ENCODE measurements around the gene SLC4A8. TPM values are rescaled to one million over a fixed set of nuclear protein-coding genes. Genes with fewer than 3 reads are reported as not detected.

SLC4A8 gene
- total and polyA plus RNA-seq, 5 donors: 0.02 to 0.50 (median 0.24) TPM

DNA sequence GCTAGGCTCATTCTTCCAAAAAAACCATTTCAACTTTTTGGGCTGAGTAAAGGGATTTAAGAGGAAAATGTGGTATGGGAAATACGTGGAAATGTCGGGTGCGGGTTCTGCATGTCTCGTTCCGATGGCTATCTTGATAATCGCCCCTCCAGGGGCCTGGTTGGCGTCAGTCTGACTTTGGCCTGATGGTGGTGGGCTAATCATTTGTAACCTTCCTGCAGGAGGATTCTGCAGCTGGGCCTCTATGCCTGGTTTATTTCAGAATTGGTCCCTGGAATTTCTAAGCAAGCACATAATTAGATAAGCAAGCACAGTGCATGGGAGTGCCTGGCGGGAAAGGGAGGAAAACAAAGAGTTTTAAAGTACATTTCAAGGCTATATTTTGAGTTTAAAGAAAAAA lies 14.8 kb upstream of the SLC4A8 start:
- H3K4me1 ChIP-seq (ENCODE audit: control insufficient read depth, insufficient read depth, low read length): no peaks in the 10 kb centered on the region
- H3K4me3 ChIP-seq (ENCODE audit: low read length): no peak overlapping the region
- ATAC-seq: no peak
- WGBS: 43% methylated on average over 8 of the region's 8 CpGs
- H3K9me3 ChIP-seq (ENCODE audit: control insufficient read depth, low read length): no peaks in the 10 kb centered on the region
- intact Hi-C loops (cut with DNase I): no loop called here
- no peak overlapping the region for H3K27ac ChIP-seq (ENCODE audit: low read length)
- DNase-seq: no peak
- H3K27me3 ChIP-seq (ENCODE audit: control insufficient read depth, insufficient read depth): no peaks in the 10 kb centered on the region

DNA sequence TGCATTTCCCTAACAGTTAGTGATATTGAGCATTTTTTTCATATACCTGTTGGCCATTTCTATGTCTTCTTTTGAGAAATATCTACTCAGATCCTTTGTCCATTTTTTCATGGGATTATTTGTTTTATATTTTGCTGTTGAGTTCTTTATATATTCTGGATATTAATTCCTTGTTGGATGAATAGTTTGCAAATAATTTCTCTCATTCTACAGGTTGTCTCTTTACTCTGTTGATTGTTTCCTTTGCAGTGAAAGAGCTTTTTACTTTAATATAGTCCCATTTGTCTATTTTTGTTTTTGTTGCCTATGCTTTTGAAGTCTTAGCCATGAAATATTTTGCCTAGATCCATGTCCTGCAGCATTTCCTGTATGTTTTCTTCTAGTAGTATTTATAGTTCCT lies 11.5 kb upstream of the SLC4A8 start:
- Histone ChIP-seq H3K4me3 (ENCODE audit: low read length) (no peak overlapping the region), H3K27ac (ENCODE audit: low read length) (no peak overlapping the region), H3K9me3 (ENCODE audit: control insufficient read depth, low read length) (no peaks in the 10 kb centered on the region), H3K4me1 (ENCODE audit: control insufficient read depth, insufficient read depth, low read length) (no peaks in the 10 kb centered on the region), H3K27me3 (ENCODE audit: control insufficient read depth, insufficient read depth) (no peaks in the 10 kb centered on the region)
- no peak for DNase-seq
- intact Hi-C loops (cut with DNase I): no loop called here
- ATAC-seq: no peak

DNA sequence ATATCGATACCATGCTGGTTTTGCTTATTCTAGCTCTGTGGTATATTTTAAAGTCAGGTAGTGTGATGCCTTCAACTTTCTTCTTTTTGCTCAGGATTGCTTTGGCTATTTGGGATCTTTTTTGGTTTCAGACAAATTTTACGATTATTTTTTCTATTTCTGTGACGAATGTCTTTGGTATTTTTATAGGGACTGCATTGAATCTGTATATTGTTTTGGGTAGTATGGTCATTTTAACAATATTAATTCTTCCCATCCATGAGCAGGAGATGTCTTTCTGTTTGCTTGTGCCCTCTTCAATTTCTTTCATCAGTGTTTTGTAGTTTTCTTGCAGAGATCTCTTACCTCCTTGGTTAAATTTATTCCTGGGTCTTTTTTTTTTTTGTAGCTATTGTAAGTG lies 10.8 kb upstream of the SLC4A8 start:
- Histone ChIP-seq H3K4me1 (ENCODE audit: control insufficient read depth, insufficient read depth, low read length) (no peaks in the 10 kb centered on the region), H3K27me3 (ENCODE audit: control insufficient read depth, insufficient read depth) (no peaks in the 10 kb centered on the region), H3K27ac (ENCODE audit: low read length) (no peak overlapping the region), H3K4me3 (ENCODE audit: low read length) (no peak overlapping the region), H3K9me3 (ENCODE audit: control insufficient read depth, low read length) (no peaks in the 10 kb centered on the region)
- intact Hi-C loops (cut with DNase I): no loop called here
- no peak for ATAC-seq
- WGBS: 89% methylated on average over 3 of the region's 3 CpGs
- no peak for DNase-seq

DNA sequence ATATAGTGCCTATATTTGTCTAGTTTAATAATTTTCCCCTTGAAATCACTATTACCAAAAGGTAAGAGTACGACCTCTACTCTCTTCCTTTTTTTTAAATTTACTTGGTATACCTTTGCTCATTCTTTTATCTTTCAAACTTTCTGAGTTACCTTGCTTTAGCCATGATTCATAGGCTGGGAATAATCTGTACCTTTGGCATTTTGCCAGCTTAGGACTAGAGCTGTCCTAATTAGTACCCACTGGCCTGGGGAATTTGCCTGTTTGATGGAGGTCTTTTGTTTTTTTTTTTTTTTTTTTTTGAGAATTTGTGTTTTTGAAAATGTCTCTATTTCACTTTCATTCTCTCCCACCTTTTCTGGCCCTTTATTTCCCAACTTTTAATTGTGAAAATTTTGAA lies 8.7 kb upstream of the SLC4A8 start:
- Histone ChIP-seq H3K27me3 (ENCODE audit: control insufficient read depth, insufficient read depth) (no peaks in the 10 kb centered on the region), H3K27ac (ENCODE audit: low read length) (no peak overlapping the region), H3K4me3 (ENCODE audit: low read length) (no peak overlapping the region), H3K9me3 (ENCODE audit: control insufficient read depth, low read length) (no peaks in the 10 kb centered on the region), H3K4me1 (ENCODE audit: control insufficient read depth, insufficient read depth, low read length) (no peaks in the 10 kb centered on the region)
- no peak for DNase-seq
- WGBS: 94% methylated on average over 1 of the region's 1 CpG
- intact Hi-C loops (cut with DNase I): no loop called here
- no peak for ATAC-seq

DNA sequence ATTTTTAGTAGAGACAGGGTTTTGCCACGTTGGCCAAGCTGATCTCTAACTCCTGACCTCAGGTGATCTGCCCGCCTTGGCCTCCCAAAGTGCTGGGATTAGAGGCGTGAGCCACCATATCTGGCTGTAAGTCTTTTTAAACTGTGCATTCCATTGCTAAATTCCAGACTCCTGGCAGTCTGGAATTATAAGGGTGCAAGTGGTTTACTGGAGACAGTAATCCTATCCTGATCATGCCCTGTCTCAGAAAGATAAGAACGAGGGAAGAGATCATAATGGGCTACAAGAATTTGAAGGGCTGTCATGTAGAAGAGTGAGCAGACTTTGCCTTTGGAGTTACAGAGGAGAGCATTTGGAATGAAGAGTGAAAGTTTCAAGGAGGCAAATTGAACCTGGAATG lies 6.8 kb upstream of the SLC4A8 start:
- no peak for DNase-seq
- Histone ChIP-seq H3K4me3 (ENCODE audit: low read length) (no peak overlapping the region), H3K9me3 (ENCODE audit: control insufficient read depth, low read length) (no peaks in the 10 kb centered on the region), H3K27me3 (ENCODE audit: control insufficient read depth, insufficient read depth) (no peaks in the 10 kb centered on the region), H3K4me1 (ENCODE audit: control insufficient read depth, insufficient read depth, low read length) (no peaks in the 10 kb centered on the region), H3K27ac (ENCODE audit: low read length) (no peak overlapping the region)
- ATAC-seq: no peak
- intact Hi-C loops (cut with DNase I): no loop called here
- WGBS: 54% methylated on average over 4 of the region's 4 CpGs

DNA sequence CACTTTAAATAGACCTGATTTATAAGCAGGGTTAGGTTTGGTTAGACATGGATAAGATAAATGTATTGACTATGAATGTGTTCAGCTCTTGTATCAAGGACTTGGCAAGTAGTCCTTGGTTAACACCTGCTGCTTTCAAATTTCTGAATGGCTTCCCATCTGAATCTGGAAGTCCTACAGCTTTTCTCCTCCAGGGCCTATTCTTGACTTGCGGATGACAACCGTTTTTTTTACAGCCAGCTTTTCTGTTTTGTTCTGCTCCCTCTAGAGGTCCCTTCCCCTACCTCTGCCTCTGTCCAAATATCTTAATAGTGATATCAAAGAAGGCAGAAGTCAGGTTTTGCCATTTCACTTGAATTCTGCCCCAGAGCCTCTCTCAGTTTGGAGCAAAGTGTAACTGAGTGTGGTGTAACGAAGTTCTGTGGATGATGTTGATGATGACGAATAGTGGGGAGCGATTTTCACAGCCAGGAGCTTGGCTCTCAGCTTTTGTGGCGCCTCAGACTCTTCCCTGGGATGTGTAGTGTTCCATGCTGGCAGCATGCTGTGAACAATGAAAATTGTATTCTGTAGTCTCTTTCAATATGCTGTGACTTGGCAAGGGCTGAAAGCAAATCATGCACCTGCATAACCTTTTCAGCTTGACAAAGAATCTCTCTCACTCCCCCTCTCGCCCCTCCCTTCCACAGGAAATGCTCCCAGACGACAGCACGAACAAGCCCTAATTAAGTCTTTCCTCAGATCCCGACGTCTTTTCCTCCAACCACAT lies 5.0 kb upstream of the SLC4A8 start:
- H3K9me3 ChIP-seq (ENCODE audit: control insufficient read depth, low read length): no peaks in the 10 kb centered on the region
- no peaks in the 10 kb centered on the region for H3K27me3 ChIP-seq (ENCODE audit: control insufficient read depth, insufficient read depth)
- ATAC-seq (no peak), DNase-seq (no peak)
- H3K4me1 ChIP-seq (ENCODE audit: control insufficient read depth, insufficient read depth, low read length): no peaks in the 10 kb centered on the region
- intact Hi-C loops (cut with DNase I): loop anchor here in 2 of 4 donors (10.0 kb wide), 2 partner anchors 115 to 405 kb away; no protein-coding TSS in a partner anchor
- H3K4me3 ChIP-seq (ENCODE audit: low read length): no peak overlapping the region
- H3K27ac ChIP-seq (ENCODE audit: low read length): no peak overlapping the region
- 31% methylated on average over 11 of the region's 11 CpGs for WGBS

DNA sequence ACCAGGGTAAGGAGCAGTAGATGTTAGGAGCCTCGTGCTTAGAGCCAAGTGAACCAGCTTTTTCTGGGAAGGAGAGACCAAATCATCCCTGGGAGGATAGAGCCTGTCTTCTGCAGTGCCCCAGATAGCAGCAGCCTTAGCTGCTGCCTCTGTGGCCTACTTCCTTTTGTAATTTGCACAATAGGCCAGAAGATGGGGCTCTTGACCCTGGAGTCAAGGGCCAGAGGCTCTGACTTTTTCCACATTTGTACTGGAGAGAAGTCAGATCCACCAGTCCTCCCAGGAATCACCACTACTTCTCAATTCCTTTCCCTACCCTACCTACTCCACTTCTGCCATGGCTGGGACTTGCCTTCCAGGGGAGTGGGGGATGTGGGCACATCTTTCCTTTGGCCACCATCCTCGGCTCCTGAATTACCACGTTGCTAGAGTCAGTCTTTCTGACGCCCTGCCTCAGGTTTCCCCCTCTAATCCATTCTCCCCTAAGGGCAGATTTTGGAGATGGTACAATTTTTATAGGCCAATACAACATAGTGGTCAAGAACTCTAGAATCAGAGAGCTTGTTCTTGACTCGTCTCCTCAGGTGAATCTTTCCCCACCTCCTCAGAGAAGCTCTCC lies 3.3 kb upstream of the SLC4A8 start:
- H3K9me3 ChIP-seq (ENCODE audit: control insufficient read depth, low read length): no peaks in the 10 kb centered on the region
- peak in 1 of 2 donors; percentile 40 for ATAC-seq
- no peaks in the 10 kb centered on the region for H3K27me3 ChIP-seq (ENCODE audit: control insufficient read depth, insufficient read depth)
- DNase-seq: peak in 1 of 3 donors; percentile 54
- H3K4me3 ChIP-seq (ENCODE audit: low read length): no peak overlapping the region
- WGBS: 70% methylated on average over 5 of the region's 5 CpGs
- no peak overlapping the region for H3K27ac ChIP-seq (ENCODE audit: low read length)
- no peaks in the 10 kb centered on the region for H3K4me1 ChIP-seq (ENCODE audit: control insufficient read depth, insufficient read depth, low read length)
- intact Hi-C loops (cut with DNase I): loop anchor here in 2 of 4 donors (10.0 kb wide), 2 partner anchors 113 to 403 kb away; no protein-coding TSS in a partner anchor

DNA sequence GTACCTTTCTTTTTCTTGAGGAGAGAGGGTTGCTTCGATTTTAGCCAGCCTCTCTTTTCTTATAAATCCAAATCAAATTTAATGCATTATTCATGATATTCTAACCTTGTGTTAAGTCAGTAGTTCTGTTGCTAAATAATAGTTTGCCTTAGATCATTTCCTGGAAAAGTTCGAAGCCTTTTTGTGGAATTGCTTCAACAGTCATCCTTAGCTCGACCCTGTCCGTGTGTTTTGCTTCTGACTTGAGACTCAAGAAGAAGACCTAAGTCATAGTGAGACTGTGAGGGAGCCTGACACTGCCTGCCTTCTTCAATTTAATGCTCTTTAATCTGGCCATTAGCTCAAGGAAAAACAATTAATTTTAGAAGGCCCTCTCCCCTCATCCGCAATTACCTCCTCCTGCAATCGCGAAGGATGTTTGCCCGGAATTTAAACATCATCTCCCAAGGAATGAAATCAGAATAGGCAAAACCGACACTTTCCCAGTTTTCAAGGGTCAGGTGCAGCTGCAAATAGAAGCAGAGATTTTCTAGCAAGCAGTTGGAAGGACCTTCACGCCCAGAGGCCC lies 453 bp upstream of the SLC4A8 start:
- intact Hi-C loops (cut with DNase I): loop anchor here in 2 of 4 donors (10.0 kb wide), 2 partner anchors 111 to 401 kb away; no protein-coding TSS in a partner anchor
- Histone ChIP-seq H3K27me3 (ENCODE audit: control insufficient read depth, insufficient read depth) (no peaks in the 10 kb centered on the region), H3K4me3 (ENCODE audit: low read length) (no peak overlapping the region), H3K9me3 (ENCODE audit: control insufficient read depth, low read length) (no peaks in the 10 kb centered on the region), H3K4me1 (ENCODE audit: control insufficient read depth, insufficient read depth, low read length) (no peaks in the 10 kb centered on the region), H3K27ac (ENCODE audit: low read length) (no peak overlapping the region)
- ATAC-seq (no peak), DNase-seq (no peak)
- 27% methylated on average over 10 of the region's 10 CpGs for WGBS

DNA sequence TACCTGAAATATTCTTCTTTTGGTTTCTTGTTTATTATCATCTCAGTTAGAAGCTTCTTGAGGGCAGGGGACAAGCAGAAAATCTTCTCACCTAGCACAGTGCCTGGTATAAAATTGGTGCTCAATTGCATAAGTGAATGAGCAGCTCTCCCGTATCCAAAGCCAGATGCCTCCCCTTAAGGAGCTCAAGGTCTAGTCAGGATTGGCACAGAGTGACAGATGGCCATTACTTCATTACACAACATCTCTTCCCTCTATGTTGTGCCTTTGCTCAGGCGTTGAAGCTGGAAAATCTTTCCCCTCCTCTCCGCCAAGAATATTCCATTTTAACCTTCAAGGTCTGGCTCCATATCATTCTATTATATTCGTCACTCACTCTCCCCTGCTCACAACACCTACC lies 3.6 kb downstream of the SLC4A8 start:
- ATAC-seq (no peak), DNase-seq (no peak)
- 89% methylated on average over 4 of the region's 4 CpGs for WGBS
- Histone ChIP-seq H3K27me3 (ENCODE audit: control insufficient read depth, insufficient read depth) (no peaks in the 10 kb centered on the region), H3K4me3 (ENCODE audit: low read length) (no peak overlapping the region), H3K4me1 (ENCODE audit: control insufficient read depth, insufficient read depth, low read length) (no peaks in the 10 kb centered on the region), H3K27ac (ENCODE audit: low read length) (no peak overlapping the region), H3K9me3 (ENCODE audit: control insufficient read depth, low read length) (no peaks in the 10 kb centered on the region)
- intact Hi-C loops (cut with DNase I): loop anchor here in 3 of 4 donors (5.0 to 10.0 kb wide), 3 partner anchors 104 to 397 kb away; no protein-coding TSS in a partner anchor

DNA sequence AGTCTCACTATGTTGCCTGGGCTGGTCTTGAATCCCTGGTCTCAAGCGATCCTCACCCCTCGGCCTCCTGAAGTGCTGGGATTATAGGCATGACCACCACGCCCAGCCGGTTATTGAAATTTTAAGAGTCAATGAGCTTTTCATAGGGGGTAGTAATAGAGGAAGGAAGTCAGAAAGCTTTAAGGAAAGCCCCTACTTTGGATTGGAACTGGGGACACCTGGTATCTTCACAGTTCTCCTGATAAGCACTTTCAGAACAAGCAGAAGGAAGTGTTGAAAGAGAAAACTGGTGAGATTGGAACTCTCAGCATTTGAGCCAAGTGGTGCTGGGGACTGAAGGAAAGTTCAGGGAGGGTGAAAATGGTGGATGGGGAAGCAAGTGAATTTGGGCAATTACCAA lies 5.1 kb downstream of the SLC4A8 start:
- 95% methylated on average over 4 of the region's 4 CpGs for WGBS
- intact Hi-C loops (cut with DNase I): loop anchor here in 3 of 4 donors (5.0 to 10.0 kb wide), 3 partner anchors 103 to 395 kb away; no protein-coding TSS in a partner anchor

DNA sequence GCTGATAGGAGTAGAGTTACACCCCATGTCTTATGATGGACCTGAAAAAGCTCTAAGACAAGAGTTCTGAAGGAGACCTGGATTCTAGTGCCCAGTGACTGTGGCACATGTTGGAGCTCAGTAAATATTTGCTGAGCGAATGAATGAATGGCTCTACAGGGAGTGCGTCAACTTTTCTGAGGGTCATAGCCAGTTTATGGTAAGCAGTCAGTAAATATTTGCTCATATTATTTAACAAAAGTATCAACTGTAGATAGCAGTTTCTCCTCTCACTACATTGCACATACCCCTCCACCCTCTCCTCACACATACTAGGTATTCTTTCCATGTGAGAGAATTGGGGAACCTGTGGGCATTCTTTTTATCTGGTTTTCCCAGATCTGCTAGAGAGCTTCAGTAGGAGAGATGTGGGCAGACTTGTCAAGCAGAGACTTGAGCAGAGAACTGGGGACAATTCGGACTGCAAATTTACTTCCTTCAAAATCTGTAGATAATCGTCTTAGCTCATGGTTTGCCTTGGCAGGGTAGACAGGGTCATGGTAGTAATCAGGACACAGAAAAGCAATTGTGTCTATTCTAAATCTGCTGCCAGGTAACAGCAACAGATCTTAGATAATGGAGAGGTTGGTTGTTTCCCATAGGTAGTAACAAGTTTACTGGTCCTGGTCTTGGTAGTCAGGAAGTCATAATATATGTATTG lies 5.7 kb downstream of the SLC4A8 start:
- WGBS: 62% methylated on average over 4 of the region's 4 CpGs
- DNase-seq: no peak
- H3K4me3 ChIP-seq (ENCODE audit: low read length): no peak overlapping the region
- H3K27ac ChIP-seq (ENCODE audit: low read length): no peak overlapping the region
- intact Hi-C loops (cut with DNase I): no loop called here
- no peaks in the 10 kb centered on the region for H3K9me3 ChIP-seq (ENCODE audit: control insufficient read depth, low read length)
- no peaks in the 10 kb centered on the region for H3K4me1 ChIP-seq (ENCODE audit: control insufficient read depth, insufficient read depth, low read length)
- H3K27me3 ChIP-seq (ENCODE audit: control insufficient read depth, insufficient read depth): no peaks in the 10 kb centered on the region
- no peak for ATAC-seq

More for the DNA sequence above, 5.1 kb downstream of the SLC4A8 start:
- DNase-seq (no peak), ATAC-seq (no peak)
- H3K9me3 ChIP-seq (ENCODE audit: control insufficient read depth, low read length): no peaks in the 10 kb centered on the region
- no peaks in the 10 kb centered on the region for H3K27me3 ChIP-seq (ENCODE audit: control insufficient read depth, insufficient read depth)
- no peak overlapping the region for H3K4me3 ChIP-seq (ENCODE audit: low read length)
- no peaks in the 10 kb centered on the region for H3K4me1 ChIP-seq (ENCODE audit: control insufficient read depth, insufficient read depth, low read length)
- H3K27ac ChIP-seq (ENCODE audit: low read length): no peak overlapping the region
